Lower leg skin (tissue), 4 donors: Measurements from ENCODE around the gene MAN1C1. TPM values are rescaled to one million over a fixed set of nuclear protein-coding genes. Genes with fewer than 3 reads are reported as not detected.

Experiments
- DNase-seq, 2 donors: peaks; one replicate each; pipeline ENCODE4 v3.0.0-alpha.2; 2019; ENCODE audit warnings: low spot score in 2 of 2
- H3K4me3 ChIP-seq: fragments of 200-600 bp; sonication (generic); 2 replicates; pipeline ENCODE4 v1.5.1; 2017; ENCODE audit warnings: mild to moderate bottlenecking, low read depth; ENCODE audit not compliant: poor library complexity, severe bottlenecking
- POLR2A ChIP-seq, 2 donors: fragments of 450-650 bp; IDR thresholded peaks; one replicate each; pipeline ENCODE4 v1.6.1; 2016 to 2017; ENCODE audit warnings: antibody characterized with exemption in 2 of 2, mild to moderate bottlenecking in 1 of 2, moderate library complexity in 1 of 2
- WGBS, 2 donors: methylation state at CpG; one replicate each; pipeline ENCODE4 v1.1.5; 2018; 5-methylcytosine and 5-hydroxymethylcytosine counted together
- intact Hi-C: fragments of 100-400 bp; cut with DNase I; formaldehyde crosslinking; loops from one replicate; pipeline ENCODE4 v1.15.0; 2023; ENCODE audit warnings: low total_unique reads
- total RNA-seq, 4 donors: library from RNA; depleted of rRNA; stranded (reverse); fragments of >200 nt; gene quantifications; one replicate each; pipeline ENCODE4 v1.1.0, GENCODE V29; 2016
- TF ChIP-seq, protein P1 (sequence below), 3 donors: fragments of 450-650 bp; IDR thresholded peaks; one replicate each; pipeline ENCODE4 v1.5.1; 2016; ENCODE audit warnings: antibody characterized with exemption in 3 of 3, mild to moderate bottlenecking in 3 of 3, moderate library complexity in 2 of 3

Gene MAN1C1
- total RNA-seq, 4 donors from 2014 or later, result 5.9 to 7.3 (median 6.6) TPM

DNA sequence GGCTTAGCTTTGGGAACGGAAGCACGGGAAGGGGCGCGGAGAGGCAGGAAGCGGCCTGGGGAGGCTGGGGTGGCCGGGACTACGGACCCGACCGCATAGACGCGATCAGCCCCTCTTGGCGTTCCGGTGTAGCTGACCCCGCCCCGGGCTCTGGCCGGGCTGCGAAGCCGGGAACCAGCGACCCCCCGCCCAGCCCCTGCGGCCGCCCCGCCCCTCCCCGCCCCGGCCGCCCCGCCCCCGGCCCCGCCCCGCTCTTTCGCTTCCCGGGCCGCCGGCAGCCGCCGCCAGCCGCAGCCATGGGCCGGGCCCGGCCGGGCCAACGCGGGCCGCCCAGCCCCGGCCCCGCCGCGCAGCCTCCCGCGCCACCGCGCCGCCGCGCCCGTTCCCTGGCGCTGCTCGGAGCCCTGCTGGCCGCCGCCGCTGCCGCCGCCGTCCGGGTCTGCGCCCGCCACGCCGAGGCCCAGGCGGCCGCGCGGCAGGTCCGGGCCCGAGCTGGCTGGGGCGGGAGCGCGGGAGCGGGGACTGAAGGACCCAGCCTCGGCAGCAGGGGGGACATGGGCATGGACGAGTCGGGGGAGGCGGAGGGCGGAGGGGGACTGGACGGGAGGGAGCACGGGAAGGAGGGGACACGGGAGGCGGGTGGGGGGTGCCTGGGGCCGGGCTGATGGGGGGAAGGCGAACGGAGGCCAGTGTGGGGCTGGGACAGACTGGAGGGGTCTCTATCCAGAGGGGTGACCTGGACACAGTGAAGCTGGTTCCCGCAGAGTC, 183.5 kb downstream of the MAN1C1 start, which contains the start of gene SELENON:
SELENON (plus strand) TSS at position 259 of the 768 bp plus-strand sequence; CDS start at position 297, 38 bp downstream.
- DNase-seq, result peak in 1 of 2 donors; percentile 93
- TF ChIP-seq, protein P1, sequence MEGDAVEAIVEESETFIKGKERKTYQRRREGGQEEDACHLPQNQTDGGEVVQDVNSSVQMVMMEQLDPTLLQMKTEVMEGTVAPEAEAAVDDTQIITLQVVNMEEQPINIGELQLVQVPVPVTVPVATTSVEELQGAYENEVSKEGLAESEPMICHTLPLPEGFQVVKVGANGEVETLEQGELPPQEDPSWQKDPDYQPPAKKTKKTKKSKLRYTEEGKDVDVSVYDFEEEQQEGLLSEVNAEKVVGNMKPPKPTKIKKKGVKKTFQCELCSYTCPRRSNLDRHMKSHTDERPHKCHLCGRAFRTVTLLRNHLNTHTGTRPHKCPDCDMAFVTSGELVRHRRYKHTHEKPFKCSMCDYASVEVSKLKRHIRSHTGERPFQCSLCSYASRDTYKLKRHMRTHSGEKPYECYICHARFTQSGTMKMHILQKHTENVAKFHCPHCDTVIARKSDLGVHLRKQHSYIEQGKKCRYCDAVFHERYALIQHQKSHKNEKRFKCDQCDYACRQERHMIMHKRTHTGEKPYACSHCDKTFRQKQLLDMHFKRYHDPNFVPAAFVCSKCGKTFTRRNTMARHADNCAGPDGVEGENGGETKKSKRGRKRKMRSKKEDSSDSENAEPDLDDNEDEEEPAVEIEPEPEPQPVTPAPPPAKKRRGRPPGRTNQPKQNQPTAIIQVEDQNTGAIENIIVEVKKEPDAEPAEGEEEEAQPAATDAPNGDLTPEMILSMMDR (IDR thresholded peaks at IDR 0.05), result no peak
- no peak for TF ChIP-seq POLR2A (IDR thresholded peaks at IDR 0.05)
- peak within 1 kb of the TSS; percentile 69 for H3K4me3 ChIP-seq
- 1 to 2% methylated on average over 30 to 44 of the region's 91 CpGs for WGBS, 2 donors
- intact Hi-C loops, result loop anchor here (5.0 to 10.0 kb wide), 3 partner anchors 55 to 565 kb away; partner anchors contain the start of genes MAN1C1 and SYF2

DNA sequence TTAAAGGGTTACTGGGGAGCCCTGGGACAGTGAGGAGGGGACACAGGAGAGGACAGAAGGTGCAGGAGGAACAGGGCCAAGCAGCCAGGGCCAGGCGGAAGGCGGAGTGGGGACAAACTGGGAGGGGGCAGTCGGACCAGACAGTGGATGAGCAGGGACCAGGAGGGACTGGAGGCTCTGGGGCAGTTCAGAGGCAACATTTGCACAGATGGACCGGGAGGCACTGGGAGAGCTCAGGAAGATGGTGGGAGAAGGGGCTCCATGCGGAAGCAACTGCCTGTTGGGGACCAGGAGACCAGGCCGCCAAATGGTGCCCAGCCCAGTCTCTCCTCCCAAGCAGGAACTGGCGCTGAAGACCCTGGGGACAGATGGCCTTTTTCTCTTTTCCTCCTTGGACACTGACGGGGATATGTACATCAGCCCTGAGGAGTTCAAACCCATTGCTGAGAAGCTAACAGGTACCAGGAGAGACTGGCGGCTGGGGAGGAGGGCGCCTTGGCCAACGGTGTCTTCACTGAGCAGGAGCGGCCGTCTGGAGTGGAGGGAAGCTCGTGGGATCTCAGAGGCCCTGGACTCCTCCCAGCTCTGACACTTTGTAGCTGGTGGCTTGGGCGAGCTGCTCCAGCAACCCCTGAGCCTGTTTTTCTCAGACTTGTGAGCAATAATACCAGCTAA, 184.2 kb downstream of the MAN1C1 start:
- intact Hi-C loops, result loop anchor here (10.0 kb wide), 1 partner anchor 566 kb away; the partner anchor contains the start of gene SYF2
- peak overlapping the region; percentile 69 for H3K4me3 ChIP-seq
- TF ChIP-seq POLR2A (IDR thresholded peaks at IDR 0.05), result no peak
- TF ChIP-seq, protein P1 (IDR thresholded peaks at IDR 0.05), result no peak
- DNase-seq, result no peak
- WGBS, 2 donors, result 43 to 44% methylated on average over 13 to 15 of the region's 15 CpGs

DNA sequence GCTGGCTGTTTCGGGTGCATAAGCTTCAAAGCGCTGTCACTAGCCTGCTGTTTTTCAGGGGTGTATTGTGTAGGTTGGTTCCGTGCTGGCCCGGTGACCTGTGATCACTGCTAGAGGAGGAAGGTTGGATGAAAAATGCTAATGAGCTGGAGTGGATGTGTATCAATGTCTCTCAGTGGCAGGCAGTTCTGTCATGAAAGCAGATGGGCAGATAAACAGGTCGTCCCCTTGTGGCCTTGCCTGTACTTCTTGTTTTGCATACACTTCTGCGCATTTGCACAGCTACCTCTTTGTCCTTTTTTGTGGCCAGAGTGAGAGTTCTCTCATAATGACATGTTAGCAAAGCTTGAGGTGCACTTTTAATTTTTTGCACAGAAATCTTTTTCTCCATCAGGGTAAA, 186.3 kb downstream of the MAN1C1 start:
- no peak overlapping the region for H3K4me3 ChIP-seq
- TF ChIP-seq, protein P1 (IDR thresholded peaks at IDR 0.05), result no peak
- TF ChIP-seq POLR2A (IDR thresholded peaks at IDR 0.05), result no peak
- no peak for DNase-seq
- intact Hi-C loops, result loop anchor here (10.0 kb wide), 1 partner anchor 568 kb away; the partner anchor contains the start of gene SYF2
- WGBS, 2 donors, result 53 to 58% methylated on average over 6 of the region's 6 CpGs

DNA sequence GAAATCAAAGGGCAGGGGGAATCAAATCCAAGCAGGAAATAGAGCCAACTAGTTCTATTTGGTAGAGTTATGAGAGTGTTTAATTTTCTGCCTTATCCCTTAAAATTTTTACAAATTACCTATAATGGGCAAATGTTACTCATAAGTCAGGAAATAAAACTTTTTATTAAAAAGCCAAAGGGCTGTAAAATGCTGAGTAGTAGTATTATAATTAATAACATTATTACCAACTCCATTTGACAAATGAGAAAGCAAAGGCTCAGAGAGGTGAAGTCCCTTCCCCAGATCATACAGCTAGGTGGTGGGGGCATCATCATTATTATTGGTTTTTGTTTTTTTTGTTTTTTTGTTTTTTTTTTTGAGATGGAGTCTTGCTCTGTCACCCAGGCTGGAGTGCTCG, 186.8 kb downstream of the MAN1C1 start:
- intact Hi-C loops, result loop anchor here (10.0 kb wide), 1 partner anchor 569 kb away; the partner anchor contains the start of gene SYF2
- TF ChIP-seq, protein P1 (IDR thresholded peaks at IDR 0.05), result no peak
- no peak for TF ChIP-seq POLR2A (IDR thresholded peaks at IDR 0.05)
- 86 to 93% methylated on average over 1 of the region's 1 CpG for WGBS, 2 donors

DNA sequence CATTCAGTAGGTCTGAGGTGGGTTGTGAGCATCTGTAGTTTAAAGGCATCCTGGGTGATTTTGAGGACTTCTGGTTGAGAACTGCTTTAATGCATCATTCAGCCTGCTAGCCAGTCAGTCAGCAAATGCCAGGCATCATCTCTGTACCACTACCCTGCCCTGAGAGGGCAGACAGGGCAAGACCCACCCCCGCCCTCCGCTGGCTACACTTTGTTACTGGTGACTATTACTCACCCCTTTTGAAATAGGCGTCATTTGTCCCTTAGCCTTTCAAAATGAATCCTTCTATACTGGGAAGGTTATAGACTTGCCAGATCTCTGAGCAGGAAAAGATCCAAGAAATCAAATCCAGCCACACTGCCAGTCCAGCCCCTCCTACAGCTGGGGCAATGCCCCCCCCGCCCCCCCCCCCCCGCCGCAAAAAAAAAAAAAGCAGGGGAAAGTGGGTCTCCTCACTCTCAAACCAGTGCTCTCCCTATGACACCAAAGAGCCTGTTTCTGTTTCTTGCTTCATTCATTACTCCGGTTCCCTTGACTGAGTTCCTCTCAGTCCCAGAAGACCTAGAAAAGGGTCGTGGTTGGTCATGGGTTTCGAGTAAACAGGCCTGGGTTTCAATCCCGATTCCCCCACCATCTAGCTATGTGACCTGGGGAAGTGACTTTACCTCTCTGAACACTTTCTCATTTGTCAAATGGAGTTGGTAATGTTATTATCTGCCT, 187.8 kb downstream of the MAN1C1 start:
- WGBS, 2 donors, result 68 to 71% methylated on average over 10 of the region's 10 CpGs
- no peak for TF ChIP-seq POLR2A (IDR thresholded peaks at IDR 0.05)
- TF ChIP-seq, protein P1 (IDR thresholded peaks at IDR 0.05), result no peak
- H3K4me3 ChIP-seq, result no peak overlapping the region
- no peak for DNase-seq
- intact Hi-C loops, result loop anchor here (10.0 kb wide), 1 partner anchor 570 kb away; the partner anchor contains the start of gene SYF2

More for the DNA sequence above, 186.8 kb downstream of the MAN1C1 start:
- no peak for DNase-seq
- H3K4me3 ChIP-seq, result no peak overlapping the region
